ENCODE data around the gene ADAMTSL2.

DNA sequence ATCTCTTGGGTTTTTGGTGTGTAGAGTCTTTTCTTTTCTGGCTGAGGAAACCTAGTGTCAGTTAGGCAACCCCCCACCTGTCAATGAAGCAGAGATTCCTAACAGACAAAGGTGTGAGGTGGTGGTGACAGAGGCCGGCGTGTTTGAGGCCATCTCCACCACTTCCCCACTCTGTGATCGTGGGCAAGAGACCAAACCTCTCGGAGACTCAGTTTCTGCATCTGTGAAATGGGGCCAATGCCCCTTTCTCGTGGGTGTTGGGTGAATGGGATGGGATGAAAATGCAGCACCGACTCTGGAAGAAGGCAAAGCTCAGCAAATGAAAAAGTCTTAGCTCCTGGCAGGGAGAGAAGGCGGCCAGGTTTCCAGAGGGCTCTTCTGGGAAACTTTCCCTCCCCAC lies 73.9 kb downstream of the ADAMTSL2 start:
- TF ChIP-seq, protein P1, sequence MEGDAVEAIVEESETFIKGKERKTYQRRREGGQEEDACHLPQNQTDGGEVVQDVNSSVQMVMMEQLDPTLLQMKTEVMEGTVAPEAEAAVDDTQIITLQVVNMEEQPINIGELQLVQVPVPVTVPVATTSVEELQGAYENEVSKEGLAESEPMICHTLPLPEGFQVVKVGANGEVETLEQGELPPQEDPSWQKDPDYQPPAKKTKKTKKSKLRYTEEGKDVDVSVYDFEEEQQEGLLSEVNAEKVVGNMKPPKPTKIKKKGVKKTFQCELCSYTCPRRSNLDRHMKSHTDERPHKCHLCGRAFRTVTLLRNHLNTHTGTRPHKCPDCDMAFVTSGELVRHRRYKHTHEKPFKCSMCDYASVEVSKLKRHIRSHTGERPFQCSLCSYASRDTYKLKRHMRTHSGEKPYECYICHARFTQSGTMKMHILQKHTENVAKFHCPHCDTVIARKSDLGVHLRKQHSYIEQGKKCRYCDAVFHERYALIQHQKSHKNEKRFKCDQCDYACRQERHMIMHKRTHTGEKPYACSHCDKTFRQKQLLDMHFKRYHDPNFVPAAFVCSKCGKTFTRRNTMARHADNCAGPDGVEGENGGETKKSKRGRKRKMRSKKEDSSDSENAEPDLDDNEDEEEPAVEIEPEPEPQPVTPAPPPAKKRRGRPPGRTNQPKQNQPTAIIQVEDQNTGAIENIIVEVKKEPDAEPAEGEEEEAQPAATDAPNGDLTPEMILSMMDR (IDR thresholded peaks at IDR 0.05) = no peak
- no peak for TF ChIP-seq CHD2 (IDR thresholded peaks at IDR 0.05; ENCODE audit: low read length, partially characterized antibody)
- no peak for TF ChIP-seq SMC3 (IDR thresholded peaks at IDR 0.05; ENCODE audit: low read depth, low read length)

Data from SK-N-SH (cell line).